ENCODE results near the gene VPS13A.

GRCh38 chr9:77210116-77210515 is 32.8 kb downstream of the VPS13A start:
- no peak for TF ChIP-seq REST (IDR thresholded peaks at IDR 0.05; ENCODE audit: borderline replicate concordance)
- TF ChIP-seq CTCF (IDR thresholded peaks at IDR 0.05; ENCODE audit: poor library complexity, severe bottlenecking) = no peak
- TF ChIP-seq RAD21 (conservative IDR thresholded peaks at IDR 0.05) = no peak
- no peak for TF ChIP-seq EP300 (conservative IDR thresholded peaks at IDR 0.05; ENCODE audit: poor library complexity, severe bottlenecking)
- no peak for TF ChIP-seq SMC3 (conservative IDR thresholded peaks at IDR 0.05; ENCODE audit: poor library complexity)

All from neural cell (in vitro differentiated cells).